RCC 7860 (cell line): ENCODE data around the gene H6PD.

ENCODE experiments used
- DNase-seq: peaks from one replicate; pipeline ENCODE4 v3.0.0-alpha.2; 2015; ENCODE audit warnings: low spot score
- FAIRE-seq: peaks from 2 replicates; lab custom pipeline; 2012; peaks lifted over from hg19 to GRCh38; lab: Jason Lieb, UNC

H6PD gene

GRCh38 chr1:9234223-9235095 is at the start of gene H6PD:
Gene H6PD, plus strand, starts transcription at chr1:9234774. Its CDS starts 10,161 bp downstream, at chr1:9244935.
- peak; percentile 63 for DNase-seq
- FAIRE-seq, result no peak

GRCh38 chr1:9186082-9186859 is 48.3 kb upstream of the H6PD start:
- DNase-seq, result no peak
- FAIRE-seq, result no peak

GRCh38 chr1:9187004-9187403 is 47.6 kb upstream of the H6PD start:
- DNase-seq (no peak), FAIRE-seq (no peak)

- DNase-seq (no peak), FAIRE-seq (no peak)
These were observed 44.3 kb upstream of the H6PD start for GRCh38 chr1:9190234-9190633.

GRCh38 chr1:9191231-9191630 is 43.3 kb upstream of the H6PD start:
- no peak for DNase-seq
- FAIRE-seq, result no peak

GRCh38 chr1:9192578-9193232 is 41.9 kb upstream of the H6PD start:
- FAIRE-seq, result no peak
- no peak for DNase-seq

GRCh38 chr1:9193233-9193625 is 41.3 kb upstream of the H6PD start:
- DNase-seq, result no peak
- FAIRE-seq, result no peak

GRCh38 chr1:9194024-9194423 is 40.5 kb upstream of the H6PD start:
- FAIRE-seq (no peak), DNase-seq (no peak)

GRCh38 chr1:9195651-9196050 is 38.9 kb upstream of the H6PD start:
- FAIRE-seq, result no peak
- no peak for DNase-seq

- FAIRE-seq (peak; percentile 71), DNase-seq (peak; percentile 82)
These were observed 38.2 kb upstream of the H6PD start for GRCh38 chr1:9196129-9197040.

GRCh38 chr1:9197186-9198099 is 37.1 kb upstream of the H6PD start:
- FAIRE-seq (no peak), DNase-seq (no peak)

- DNase-seq (no peak), FAIRE-seq (no peak)
These were observed 35.8 kb upstream of the H6PD start for GRCh38 chr1:9198538-9199361.

- FAIRE-seq (no peak), DNase-seq (peak; percentile 6)
These were observed 34.1 kb upstream of the H6PD start for GRCh38 chr1:9200441-9200840.

- FAIRE-seq, result no peak
These were observed 33.0 kb upstream of the H6PD start for GRCh38 chr1:9201401-9202239.

GRCh38 chr1:9202240-9202870 is 32.2 kb upstream of the H6PD start:
- DNase-seq (no peak), FAIRE-seq (no peak)

More at GRCh38 chr1:9201401-9202239, 33.0 kb upstream of the H6PD start:
- DNase-seq, result peak; percentile 51

- no peak for DNase-seq
- no peak for FAIRE-seq
These were observed 31.0 kb upstream of the H6PD start for GRCh38 chr1:9203511-9203982.

GRCh38 chr1:9204156-9204720 is 30.3 kb upstream of the H6PD start:
- FAIRE-seq (no peak), DNase-seq (no peak)
